Endothelial cell of hepatic sinusoid (primary cell): Measurements from ENCODE around the gene LINC00237.

Source experiments
- in situ Hi-C: cut with HindIII; loops from 2 replicates; pipeline ENCODE4 v1.10.0; 2017; ENCODE audit warnings: low sequenced_read_pairs

Gene LINC00237

GRCh38 chr20:21052241-21052640 is 53.9 kb downstream of the LINC00237 start:
- in situ Hi-C loops: no loop called here

DNA sequence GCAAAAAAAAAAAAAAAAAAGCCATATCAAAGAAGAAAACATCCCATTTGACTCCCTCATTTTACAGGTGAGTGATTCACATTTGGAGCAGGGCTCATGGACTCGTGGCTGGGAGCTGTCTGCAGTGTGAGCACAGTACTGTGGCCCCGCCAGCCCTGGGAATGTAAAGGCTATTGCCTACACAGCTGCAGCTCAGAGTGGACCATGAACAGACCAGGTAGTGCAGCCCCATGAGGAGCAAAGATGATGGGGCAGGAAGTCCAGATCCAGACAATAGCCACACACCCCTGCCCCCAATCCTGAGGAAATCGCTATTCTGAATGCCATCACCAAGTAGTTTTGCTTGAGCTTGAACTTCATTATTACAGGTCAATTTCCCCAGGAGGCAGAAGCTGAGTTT is 55.4 kb downstream of the LINC00237 start:
- in situ Hi-C loops: no loop called here

- in situ Hi-C loops: no loop called here
These were observed 56.8 kb downstream of the LINC00237 start for GRCh38 chr20:21049305-21049828.

DNA sequence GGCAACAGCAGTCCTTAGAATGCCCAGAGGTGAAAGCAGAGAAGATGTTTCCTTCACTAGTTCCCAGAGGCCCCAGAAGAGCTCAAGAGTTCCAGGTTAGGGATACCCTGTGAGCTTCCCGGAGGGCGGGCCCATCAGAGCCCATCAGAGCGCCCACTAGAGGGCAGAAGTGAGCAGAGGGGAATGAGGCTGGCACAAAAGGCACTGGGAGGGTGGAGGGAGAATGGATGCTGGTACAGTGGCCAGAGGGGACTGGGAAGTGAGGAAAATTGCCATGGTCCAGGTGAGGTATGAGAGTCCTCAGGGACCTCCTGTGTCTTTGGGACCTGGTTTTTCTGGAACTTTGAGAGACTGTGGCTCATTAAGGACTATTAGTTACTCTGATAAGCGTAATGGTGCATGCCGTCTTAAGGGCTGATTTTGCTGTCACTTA is 57.3 kb downstream of the LINC00237 start:
- in situ Hi-C loops: no loop called here

DNA sequence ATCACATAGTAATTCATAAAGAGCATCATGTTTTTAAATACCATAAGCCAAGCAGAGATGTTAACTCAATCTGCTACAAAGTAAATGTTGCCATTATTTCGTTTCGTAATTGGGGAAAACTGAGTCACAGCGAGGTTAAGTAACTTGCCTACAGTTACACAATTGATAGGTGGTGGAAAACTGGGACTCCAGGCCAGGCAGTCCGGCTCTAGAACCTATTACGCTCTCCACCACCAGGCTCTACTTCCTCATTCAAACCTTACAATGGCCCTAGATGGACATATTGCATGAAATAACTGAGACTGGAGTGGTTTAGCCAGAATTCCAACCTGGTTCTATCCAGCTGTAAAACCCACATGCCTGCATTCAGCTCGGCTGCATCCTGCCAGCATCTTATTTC is 58.2 kb downstream of the LINC00237 start:
- in situ Hi-C loops: no loop called here

GRCh38 chr20:21046413-21047070 is 59.6 kb downstream of the LINC00237 start:
- in situ Hi-C loops: no loop called here
